Upper lobe of right lung (tissue), 1 donor: Measurements from ENCODE around the gene AOAH. TPM values are rescaled to one million over a fixed set of nuclear protein-coding genes. Genes with fewer than 3 reads are reported as not detected.
"Not testable (repeated sequence)": the region's sequence is repeated elsewhere in the genome, so short reads cannot be mapped to it uniquely, and the experiment has no call there.

Source experiments
- ATAC-seq: fragments of 200-7000 bp; cut with Tn5 transposase; one replicate; pipeline ENCODE4 v1.9.1; 2020; ENCODE audit warnings: mild to moderate bottlenecking, moderate library complexity
- DNase-seq: peaks from one replicate; pipeline ENCODE4 v3.0.0-alpha.2; 2020
- H3K27ac ChIP-seq: fragments of 200-600 bp; one replicate; pipeline ENCODE4 v1.8.0; 2022
- H3K27me3 ChIP-seq: fragments of 200-600 bp; one replicate; pipeline ENCODE4 v1.8.0; 2022; ENCODE audit warnings: mild to moderate bottlenecking
- H3K36me3 ChIP-seq: fragments of 200-600 bp; one replicate; pipeline ENCODE4 v1.8.0; 2022
- H3K4me1 ChIP-seq: fragments of 200-600 bp; one replicate; pipeline ENCODE4 v1.8.0; 2022
- H3K4me3 ChIP-seq: fragments of 200-600 bp; one replicate; pipeline ENCODE4 v1.8.0; 2022; ENCODE audit warnings: mild to moderate bottlenecking
- H3K9me3 ChIP-seq: fragments of 200-600 bp; one replicate; pipeline ENCODE4 v1.8.0; 2022
- intact Hi-C: fragments of 100-400 bp; cut with DNase I; formaldehyde crosslinking; loops from one replicate; pipeline ENCODE4 v1.11.0; 2022
- total RNA-seq: library from RNA; stranded (reverse); fragmentation: NEBNext Ultra II Directional; extraction: Animal tissue kit (Norgen Biotek cat#: 25700); gene quantifications from one replicate; pipeline ENCODE4 v1.2.1, GENCODE V29; 2021
- TF ChIP-seq, protein P1 (sequence below): fragments of 200-600 bp; IDR thresholded peaks from one replicate; pipeline ENCODE4 v1.8.0; 2022; ENCODE audit warnings: antibody characterized with exemption
- donor health status: DM: no; HTN: yes; CAD: no; lungs with severe emphysema.

AOAH gene
- total RNA-seq, 1 donor from 2014 or later, result 20.8 TPM

DNA sequence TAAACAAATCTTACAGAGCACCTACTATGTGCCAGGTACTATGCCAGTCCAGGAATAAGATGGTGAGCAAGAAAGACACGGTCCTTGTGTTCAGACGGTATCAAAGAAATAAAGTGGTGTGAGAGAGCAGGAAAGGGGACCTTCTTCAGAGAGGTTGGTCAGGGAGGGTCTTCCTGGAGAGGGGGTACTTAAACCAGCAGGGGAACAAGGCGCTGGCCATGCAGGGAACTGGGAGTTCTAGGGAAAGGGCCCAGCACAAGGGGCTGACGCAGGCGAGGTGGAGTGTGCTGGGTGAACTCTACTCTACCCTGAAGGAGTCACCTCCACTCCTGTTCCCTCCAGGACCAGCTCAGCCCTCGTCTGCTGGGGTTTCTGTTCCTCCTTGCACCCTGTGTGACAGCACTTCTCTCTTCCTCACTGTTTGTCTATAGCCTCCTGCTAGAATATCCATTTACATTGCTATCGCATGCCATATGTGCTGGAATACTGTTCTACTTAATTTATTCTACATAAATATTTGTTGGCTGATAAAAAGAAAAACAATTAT is 73.5 kb downstream of the AOAH start:
- ATAC-seq, result peak; percentile 73
- no peaks in the 10 kb centered on the region for H3K4me1 ChIP-seq
- intact Hi-C loops, result no loop called here
- DNase-seq, result no peak
- H3K27me3 ChIP-seq, result no peaks in the 10 kb centered on the region
- H3K36me3 ChIP-seq, result no peaks in the 10 kb centered on the region
- H3K9me3 ChIP-seq, result no peaks in the 10 kb centered on the region
- H3K4me3 ChIP-seq, result no peak overlapping the region
- TF ChIP-seq, protein P1, sequence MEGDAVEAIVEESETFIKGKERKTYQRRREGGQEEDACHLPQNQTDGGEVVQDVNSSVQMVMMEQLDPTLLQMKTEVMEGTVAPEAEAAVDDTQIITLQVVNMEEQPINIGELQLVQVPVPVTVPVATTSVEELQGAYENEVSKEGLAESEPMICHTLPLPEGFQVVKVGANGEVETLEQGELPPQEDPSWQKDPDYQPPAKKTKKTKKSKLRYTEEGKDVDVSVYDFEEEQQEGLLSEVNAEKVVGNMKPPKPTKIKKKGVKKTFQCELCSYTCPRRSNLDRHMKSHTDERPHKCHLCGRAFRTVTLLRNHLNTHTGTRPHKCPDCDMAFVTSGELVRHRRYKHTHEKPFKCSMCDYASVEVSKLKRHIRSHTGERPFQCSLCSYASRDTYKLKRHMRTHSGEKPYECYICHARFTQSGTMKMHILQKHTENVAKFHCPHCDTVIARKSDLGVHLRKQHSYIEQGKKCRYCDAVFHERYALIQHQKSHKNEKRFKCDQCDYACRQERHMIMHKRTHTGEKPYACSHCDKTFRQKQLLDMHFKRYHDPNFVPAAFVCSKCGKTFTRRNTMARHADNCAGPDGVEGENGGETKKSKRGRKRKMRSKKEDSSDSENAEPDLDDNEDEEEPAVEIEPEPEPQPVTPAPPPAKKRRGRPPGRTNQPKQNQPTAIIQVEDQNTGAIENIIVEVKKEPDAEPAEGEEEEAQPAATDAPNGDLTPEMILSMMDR, result no peak
- no peak overlapping the region for H3K27ac ChIP-seq

GRCh38 chr7:36650320-36650719 is 74.0 kb downstream of the AOAH start:
- no peak for DNase-seq
- intact Hi-C loops, result no loop called here
- ATAC-seq, result no peak
- TF ChIP-seq, protein P1, result no peak
- Histone ChIP-seq H3K27ac (no peak overlapping the region), H3K9me3 (no peaks in the 10 kb centered on the region), H3K4me1 (no peaks in the 10 kb centered on the region), H3K4me3 (no peak overlapping the region), H3K36me3 (no peaks in the 10 kb centered on the region), H3K27me3 (no peaks in the 10 kb centered on the region)

GRCh38 chr7:36649319-36649718 is 75.0 kb downstream of the AOAH start:
- H3K4me1 ChIP-seq, H3K27me3 ChIP-seq, intact Hi-C loops, H3K4me3 ChIP-seq, H3K27ac ChIP-seq, H3K36me3 ChIP-seq, H3K9me3 ChIP-seq, DNase-seq, ATAC-seq: not testable (repeated sequence)

GRCh38 chr7:36648441-36648840 is 75.9 kb downstream of the AOAH start:
- ATAC-seq, result no peak
- Histone ChIP-seq H3K27ac (no peak overlapping the region), H3K36me3 (no peaks in the 10 kb centered on the region), H3K27me3 (no peaks in the 10 kb centered on the region), H3K4me1 (no peaks in the 10 kb centered on the region), H3K4me3 (no peak overlapping the region), H3K9me3 (no peaks in the 10 kb centered on the region)
- intact Hi-C loops, result no loop called here
- TF ChIP-seq, protein P1, result no peak
- DNase-seq, result no peak

- Histone ChIP-seq H3K9me3 (no peaks in the 10 kb centered on the region), H3K27me3 (no peaks in the 10 kb centered on the region), H3K36me3 (no peaks in the 10 kb centered on the region), H3K27ac (no peak overlapping the region), H3K4me3 (no peak overlapping the region), H3K4me1 (no peaks in the 10 kb centered on the region)
- intact Hi-C loops, result no loop called here
- DNase-seq (no peak), ATAC-seq (no peak)
- TF ChIP-seq, protein P1, result no peak
Observed at GRCh38 chr7:36644625-36645422, 79.5 kb downstream of the AOAH start.

DNA sequence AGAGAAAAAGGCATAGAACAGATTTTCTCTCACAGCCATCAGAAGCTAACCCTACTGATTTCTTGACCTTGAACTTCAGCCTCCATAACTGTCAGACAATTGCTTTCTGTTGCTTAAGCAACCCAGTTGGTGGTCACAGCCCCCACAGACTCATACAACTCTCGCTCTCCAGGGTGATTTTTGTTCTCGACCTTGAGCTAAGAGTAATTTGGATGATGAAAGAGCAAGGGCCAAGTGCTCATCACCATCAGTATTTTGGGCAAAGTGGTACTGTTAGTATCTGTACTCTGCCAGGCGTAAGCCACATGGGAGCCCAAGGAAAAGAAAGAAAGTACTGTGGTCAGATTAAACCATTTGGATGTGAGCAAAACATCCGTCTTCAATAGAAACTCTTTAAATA is 81.9 kb downstream of the AOAH start:
- no peak for DNase-seq

More for the DNA sequence above, 81.9 kb downstream of the AOAH start:
- Histone ChIP-seq H3K4me1 (no peaks in the 10 kb centered on the region), H3K36me3 (no peaks in the 10 kb centered on the region), H3K27me3 (no peaks in the 10 kb centered on the region), H3K9me3 (no peaks in the 10 kb centered on the region), H3K27ac (no peak overlapping the region), H3K4me3 (no peak overlapping the region)
- TF ChIP-seq, protein P1, result no peak
- no peak for ATAC-seq
- intact Hi-C loops, result no loop called here
